Activated CD4-positive, alpha-beta T cell treated with anti-CD3 and anti-CD28 coated beads, Interleukin-2, amount 50 U/mL, for 16 hours (primary cell): ENCODE data around the gene KIAA1614.
"Not testable (repeated sequence)": the region's sequence is repeated elsewhere in the genome, so short reads cannot be mapped to it uniquely, and the experiment has no call there.

Source experiments
- DNase-seq: peaks from one replicate; pipeline ENCODE4 v3.0.0-alpha.2; 2020

Gene KIAA1614

DNA sequence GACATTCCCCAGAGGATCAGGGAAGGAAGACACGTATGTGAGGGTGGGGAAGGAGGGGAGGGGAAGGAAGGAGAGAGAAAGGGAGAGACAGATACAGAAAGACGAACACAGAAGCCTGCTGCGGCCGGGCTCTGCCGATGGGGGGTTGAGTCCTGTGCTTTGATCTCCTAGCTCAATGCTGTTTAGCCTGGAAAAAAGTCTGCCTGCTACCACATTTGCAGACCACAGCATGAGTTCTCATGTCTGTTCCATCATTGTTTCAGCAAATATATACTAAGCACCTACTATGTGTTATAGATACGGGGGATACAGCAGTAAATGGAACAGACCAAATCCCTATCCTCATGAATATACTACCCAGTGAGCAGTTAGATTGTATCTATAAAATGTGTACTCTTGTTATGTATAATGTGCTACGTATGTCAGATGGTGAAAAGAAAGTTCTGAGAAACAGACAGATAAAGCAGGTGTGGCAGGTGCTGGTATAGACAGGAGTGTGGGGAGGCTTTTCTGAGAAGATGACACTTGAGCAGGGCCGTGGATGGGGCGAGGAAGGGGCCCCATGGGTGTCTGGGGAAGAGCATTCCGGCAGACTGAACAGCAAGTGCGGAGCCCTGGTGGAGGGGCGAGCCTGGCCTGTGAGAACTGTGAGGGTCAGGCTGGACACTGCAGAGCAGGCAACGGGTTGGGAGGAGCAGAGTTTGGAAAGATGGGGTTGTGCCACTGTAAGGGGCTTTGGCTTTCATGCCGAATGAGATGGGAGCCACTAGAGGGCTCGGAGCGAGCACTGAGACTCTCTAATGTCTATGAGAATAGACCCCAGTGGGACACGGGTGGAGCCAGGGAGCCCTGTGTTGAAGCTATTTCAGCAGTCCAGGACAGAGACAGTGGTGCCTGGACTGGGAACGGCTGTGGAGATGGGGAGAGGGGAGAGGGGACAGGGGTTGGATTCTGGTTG is 34.1 kb downstream of the KIAA1614 start:
- no peak for DNase-seq

DNA sequence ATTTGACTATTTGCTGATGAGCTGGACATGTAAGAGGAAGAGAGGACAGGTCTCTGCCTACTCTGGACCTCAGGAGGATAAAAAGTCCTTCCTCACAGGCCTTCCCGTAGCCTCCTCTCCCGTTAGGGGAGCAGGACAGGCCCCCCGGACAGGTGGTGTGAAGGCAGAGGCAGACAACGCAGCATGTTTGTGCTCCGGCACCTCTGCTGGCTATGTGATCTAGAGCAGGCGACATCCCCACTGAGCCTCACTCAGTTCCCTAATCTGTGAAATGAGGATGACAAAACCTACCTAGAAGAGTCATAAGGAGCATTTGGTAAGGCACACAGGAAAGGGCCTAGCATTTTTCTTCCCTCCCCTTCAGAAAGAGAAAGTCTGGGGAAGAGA is 34.8 kb downstream of the KIAA1614 start:
- no peak for DNase-seq

DNA sequence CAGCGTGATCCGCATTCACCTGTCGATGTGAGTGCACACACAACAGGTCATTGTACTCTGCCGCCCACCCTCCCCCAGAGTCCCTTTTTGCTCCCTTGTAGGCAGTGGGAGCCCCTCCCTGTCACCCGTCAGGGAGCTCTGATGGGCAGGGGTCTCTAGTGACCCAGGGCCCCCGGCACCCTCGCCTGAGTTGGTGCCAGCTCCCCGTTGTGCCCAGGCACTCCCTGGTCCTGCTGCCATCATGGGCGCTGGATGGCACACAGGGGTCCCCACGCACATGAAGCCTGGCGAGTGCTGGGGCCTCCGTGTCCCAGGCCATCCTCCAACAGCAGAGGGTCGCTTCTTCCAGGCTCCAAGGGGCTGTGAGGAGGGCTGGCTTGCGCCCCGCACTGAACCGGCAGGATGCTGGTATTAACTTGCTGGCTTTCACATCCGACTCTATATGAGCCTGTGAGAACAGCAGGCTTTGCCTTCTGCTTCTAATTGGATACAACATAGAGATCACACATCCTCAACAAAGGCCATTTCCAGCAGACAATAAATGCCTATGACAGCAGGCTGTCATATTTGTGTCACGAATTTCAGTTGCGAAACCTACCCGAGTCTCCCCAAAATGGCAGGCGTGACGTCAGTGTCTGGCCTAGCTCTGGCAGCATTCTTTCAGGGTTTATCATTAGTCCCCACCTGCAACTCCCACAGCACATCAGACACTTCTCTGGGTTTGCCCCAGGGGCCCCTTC is 35.4 kb downstream of the KIAA1614 start:
- DNase-seq, result no peak

GRCh38 chr1:180948641-180949615 is 36.2 kb downstream of the KIAA1614 start:
- no peak for DNase-seq

DNA sequence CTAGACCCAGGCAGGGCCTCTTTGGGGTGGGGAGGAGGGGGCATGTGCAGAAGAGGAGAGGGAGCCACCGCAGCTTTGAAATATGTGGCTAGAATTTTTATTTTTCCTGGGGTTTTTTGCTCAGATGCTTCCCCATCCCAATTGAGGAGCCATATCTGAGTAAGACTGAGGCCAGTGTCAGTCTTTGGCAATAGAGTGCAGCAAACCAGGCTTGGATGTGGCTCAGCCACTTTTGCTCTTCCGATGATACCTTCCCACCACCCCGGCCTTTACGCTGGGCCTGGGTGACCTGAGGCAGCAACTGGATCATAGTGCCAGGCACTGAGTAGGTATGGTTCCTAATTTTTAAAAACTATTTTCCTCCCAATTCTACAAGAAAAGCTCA is 36.9 kb downstream of the KIAA1614 start:
- DNase-seq, result no peak

DNA sequence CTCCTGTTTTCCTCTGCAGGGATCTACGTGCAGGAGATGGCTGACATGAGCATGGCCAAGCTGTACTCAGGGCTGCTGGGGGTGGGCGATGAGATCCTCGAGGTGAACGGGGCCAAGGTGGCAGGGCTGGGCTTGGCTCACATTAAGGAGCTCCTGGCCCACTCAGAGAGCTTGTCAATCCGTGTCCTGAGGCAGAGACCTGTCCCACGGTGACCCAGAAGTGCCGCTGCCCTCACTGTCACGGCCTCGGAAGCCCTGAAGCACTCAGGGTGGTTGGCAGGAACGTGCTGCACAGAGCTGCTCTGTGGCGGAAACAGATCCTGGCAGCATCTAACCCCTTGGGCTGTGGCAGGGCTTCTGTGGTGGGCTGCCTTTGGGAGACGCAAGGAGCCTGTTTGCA is 37.6 kb downstream of the KIAA1614 start:
- DNase-seq, result no peak

GRCh38 chr1:180951186-180951745 is 38.6 kb downstream of the KIAA1614 start:
- no peak for DNase-seq

GRCh38 chr1:180951836-180952656 is 39.3 kb downstream of the KIAA1614 start:
- no peak for DNase-seq

- DNase-seq, result no peak
Measured at GRCh38 chr1:180952657-180953013, 39.9 kb downstream of the KIAA1614 start.

DNA sequence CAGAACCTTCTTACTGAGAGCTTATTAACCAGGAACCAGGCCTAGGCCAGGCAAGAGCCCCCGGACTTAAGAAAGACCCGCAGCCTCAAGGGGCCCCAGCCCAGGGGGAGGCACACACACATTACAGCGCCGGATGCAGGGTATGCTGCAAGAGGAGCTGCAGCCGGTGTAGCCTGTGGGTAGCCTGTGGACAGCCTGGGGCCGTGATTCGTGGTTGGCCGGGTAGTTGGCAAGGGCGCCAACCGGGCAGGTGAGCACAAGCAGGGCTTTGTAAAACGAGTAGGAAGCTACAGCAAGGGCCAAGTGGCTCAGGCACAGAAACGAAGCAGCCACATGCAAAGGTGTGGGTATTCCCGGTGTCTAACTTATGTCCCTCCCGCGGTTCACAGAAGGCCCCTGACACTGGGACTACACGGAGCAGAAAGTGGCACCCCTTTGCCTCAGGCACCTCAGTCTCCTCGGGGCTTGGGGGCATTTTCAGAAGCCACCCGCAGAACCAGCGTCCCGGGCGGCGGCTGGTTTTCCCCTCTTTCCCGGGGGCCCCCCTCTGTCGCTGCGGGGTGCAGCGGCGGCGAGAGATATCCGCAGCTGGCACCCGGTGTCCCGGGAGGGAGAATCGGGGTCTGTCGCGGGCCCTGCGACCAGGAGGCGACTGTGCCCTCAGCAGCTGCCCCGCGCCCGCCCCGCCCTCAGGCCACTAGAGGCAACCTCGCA is 40.8 kb downstream of the KIAA1614 start:
- DNase-seq, result no peak

- DNase-seq, result peak; percentile 55
Measured at GRCh38 chr1:180954005-180954800, 41.5 kb downstream of the KIAA1614 start.

DNA sequence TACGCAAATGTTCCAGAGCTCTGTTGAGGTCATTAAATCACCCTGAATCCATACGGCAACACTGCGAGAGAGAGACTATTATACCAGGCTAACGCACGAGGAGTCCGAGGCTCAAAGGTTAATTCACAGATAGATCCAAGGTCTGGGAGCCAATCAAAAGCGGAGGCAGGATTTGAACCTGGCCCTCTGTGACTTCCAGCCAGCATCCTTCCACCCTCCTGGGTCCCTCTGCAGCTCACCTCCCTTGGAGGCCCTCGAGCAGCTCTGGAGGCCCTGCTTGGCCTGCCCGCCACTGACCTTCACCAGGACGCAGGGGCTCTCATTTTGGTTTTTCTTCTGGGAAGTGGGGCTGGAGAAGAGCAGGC is 42.1 kb downstream of the KIAA1614 start:
- no peak for DNase-seq

GRCh38 chr1:180956028-180956640 is 43.4 kb downstream of the KIAA1614 start:
- no peak for DNase-seq

- not testable (repeated sequence) for DNase-seq
Measured at GRCh38 chr1:180959620-180960019, 46.9 kb downstream of the KIAA1614 start.

- no peak for DNase-seq
Measured at GRCh38 chr1:180961622-180962021, 48.9 kb downstream of the KIAA1614 start.

GRCh38 chr1:180962178-180962577 is 49.5 kb downstream of the KIAA1614 start:
- no peak for DNase-seq

GRCh38 chr1:180964056-180964455 is 51.4 kb downstream of the KIAA1614 start:
- no peak for DNase-seq

DNA sequence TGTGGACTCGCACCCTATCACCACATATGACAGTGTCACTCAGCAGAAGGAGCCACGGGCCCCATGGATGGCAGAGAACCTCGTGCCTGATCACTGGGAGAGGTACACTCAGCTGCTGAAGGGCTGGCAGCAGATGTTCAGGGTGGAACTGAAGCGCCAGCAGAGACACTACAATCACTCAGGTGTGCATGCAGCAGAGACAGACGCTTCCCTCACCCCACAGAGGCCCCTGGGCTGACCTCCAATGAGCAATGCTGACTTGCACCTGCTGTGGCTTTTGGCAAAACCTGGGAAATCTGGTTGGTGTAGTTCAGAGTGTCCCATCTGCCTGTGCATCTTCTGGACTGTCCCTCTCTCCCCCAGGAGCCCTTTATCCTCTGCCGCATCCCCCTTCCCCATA is 51.9 kb downstream of the KIAA1614 start:
- no peak for DNase-seq

DNA sequence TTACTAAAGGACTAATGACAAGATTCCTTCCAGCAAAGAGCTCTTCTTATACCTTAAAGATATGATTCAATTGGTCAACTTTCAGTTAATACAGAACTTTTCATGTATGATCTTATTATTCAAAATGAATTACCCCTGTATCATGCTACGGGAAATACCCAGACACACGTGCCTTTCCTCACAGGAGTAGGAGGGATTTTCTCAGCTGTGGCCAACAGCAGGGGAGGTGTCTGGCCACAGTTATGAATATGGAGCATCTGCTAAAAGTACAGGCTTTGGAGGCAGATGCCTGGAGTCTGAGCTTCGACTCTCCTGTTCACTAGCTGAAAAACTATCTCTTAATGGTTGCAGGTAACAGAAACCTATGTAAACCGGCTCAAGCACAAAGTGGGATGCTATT is 53.6 kb downstream of the KIAA1614 start:
- no peak for DNase-seq
